Uterus (tissue), 4 donors: ENCODE measurements around the gene GPR161. TPM values are rescaled to one million over a fixed set of nuclear protein-coding genes. Genes with fewer than 3 reads are reported as not detected.

Experiments
- DNase-seq, 2 donors: peaks; one replicate each; pipeline ENCODE4 v3.0.0-alpha.2; 2019 to 2020
- H3K27ac ChIP-seq, 2 donors: fragments of 200-600 bp; sonication (generic); 1 replicate in 1 of 2; 2 replicates in 1 of 2; pipeline ENCODE4 v1.5.1; 2016 to 2018
- H3K27me3 ChIP-seq, 2 donors: fragments of 200-600 bp; sonication (generic); one replicate each; pipeline ENCODE4 v1.5.1; 2018 to 2019; ENCODE audit warnings: control low read depth in 1 of 2
- H3K36me3 ChIP-seq, 2 donors: fragments of 200-600 bp; sonication (generic); one replicate each; pipeline ENCODE4 v1.5.1; 2019; ENCODE audit warnings: control low read depth in 1 of 2
- H3K4me1 ChIP-seq, 2 donors: fragments of 200-600 bp; sonication (generic); one replicate each; pipeline ENCODE4 v1.5.1; 2018 to 2019; ENCODE audit warnings: control low read depth in 1 of 2
- H3K4me3 ChIP-seq, 2 donors: fragments of 200-600 bp; sonication (generic); 1 replicate in 1 of 2; 2 replicates in 1 of 2; pipeline ENCODE4 v1.5.1; 2018 to 2019; ENCODE audit warnings: mild to moderate bottlenecking in 1 of 2
- H3K9me3 ChIP-seq, 2 donors: fragments of 200-600 bp; sonication (generic); one replicate each; pipeline ENCODE4 v1.5.1; 2019; ENCODE audit warnings: control low read depth in 1 of 2
- POLR2A ChIP-seq, 2 donors: fragments of 450-650 bp; IDR thresholded peaks; one replicate each; pipeline ENCODE4 v1.6.1; 2016; ENCODE audit warnings: antibody characterized with exemption in 2 of 2, mild to moderate bottlenecking in 1 of 2, moderate library complexity in 1 of 2
- intact Hi-C: fragments of 100-400 bp; cut with DNase I; formaldehyde crosslinking; loops from one replicate; pipeline ENCODE4 v1.15.1; 2023; ENCODE audit warnings: low total_unique reads
- total RNA-seq, 4 donors: library from RNA; depleted of rRNA in 3 of 4; stranded (reverse); fragments of >200 nt in 3 of 4; gene quantifications; one replicate each; pipeline versions ENCODE4 v1.1.0 to v1.2.4, GENCODE V29; 2014 to 2023
- TF ChIP-seq, protein P1 (sequence below), 4 experiments: fragments of 200-600 bp in 2 of 4; fragments of 450-650 bp in 2 of 4; sonication (generic) in 2 of 4; IDR thresholded peaks; one replicate each; pipeline ENCODE4 v1.5.1; 2016 to 2019; ENCODE audit warnings: antibody characterized with exemption in 4 of 4, mild to moderate bottlenecking in 2 of 4, moderate library complexity in 1 of 4
- donor health status: DM: yes; HTN: yes; CAD: no.

Gene GPR161
- total RNA-seq, 4 donors from 2014 or later: 9.7 to 45.5 (median 37.6) TPM

DNA sequence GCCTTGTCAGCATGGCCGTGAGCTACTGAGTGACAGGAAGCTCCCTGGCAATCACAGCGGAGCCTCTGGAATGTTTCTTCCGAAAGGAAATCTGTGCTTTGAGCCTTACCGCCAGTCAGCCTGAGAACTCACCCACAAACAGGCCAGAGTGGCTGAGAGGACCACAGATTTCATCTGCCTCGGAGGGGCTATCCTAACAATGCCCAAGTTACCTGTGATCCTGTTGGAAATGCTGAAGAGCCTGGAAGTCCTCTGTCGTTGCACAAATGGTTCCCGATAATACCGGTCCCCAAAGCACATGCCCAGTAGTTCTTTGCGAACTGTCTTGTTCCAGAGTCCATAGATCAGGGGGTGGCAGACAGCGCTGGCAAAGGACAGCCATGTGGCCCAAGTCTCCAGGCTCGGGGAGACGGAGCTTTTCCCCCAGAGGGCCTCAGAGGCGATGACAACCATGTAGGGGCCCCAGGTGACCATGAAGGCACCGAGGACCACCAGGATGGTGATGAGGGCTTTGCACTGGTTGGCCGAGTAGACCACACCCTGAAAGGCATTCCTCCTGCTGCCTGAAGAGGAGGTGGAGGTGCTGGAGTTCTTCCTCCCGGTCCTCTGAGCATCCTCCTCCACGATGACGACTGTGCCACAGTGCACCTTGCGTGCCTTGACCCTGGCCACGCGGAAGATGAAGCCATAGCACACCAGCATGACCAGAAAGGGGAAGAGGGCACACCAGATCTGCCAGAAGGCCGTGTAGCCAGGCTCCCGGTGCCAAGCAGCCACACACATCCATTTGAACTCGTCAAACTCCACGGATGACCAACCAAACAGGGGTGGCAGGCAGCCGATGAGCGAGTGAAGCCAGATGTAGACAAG, 40.2 kb downstream of the GPR161 start:
- H3K4me3 ChIP-seq: no peak overlapping the region
- H3K4me1 ChIP-seq: peaks cover 9 to 12% of the 10 kb centered on the region in 2 donors
- H3K27me3 ChIP-seq: no peaks in the 10 kb centered on the region
- no peak for DNase-seq
- intact Hi-C loops: no loop called here
- no peaks in the 10 kb centered on the region for H3K36me3 ChIP-seq
- TF ChIP-seq POLR2A (IDR thresholded peaks at IDR 0.05): no peak
- TF ChIP-seq, protein P1, sequence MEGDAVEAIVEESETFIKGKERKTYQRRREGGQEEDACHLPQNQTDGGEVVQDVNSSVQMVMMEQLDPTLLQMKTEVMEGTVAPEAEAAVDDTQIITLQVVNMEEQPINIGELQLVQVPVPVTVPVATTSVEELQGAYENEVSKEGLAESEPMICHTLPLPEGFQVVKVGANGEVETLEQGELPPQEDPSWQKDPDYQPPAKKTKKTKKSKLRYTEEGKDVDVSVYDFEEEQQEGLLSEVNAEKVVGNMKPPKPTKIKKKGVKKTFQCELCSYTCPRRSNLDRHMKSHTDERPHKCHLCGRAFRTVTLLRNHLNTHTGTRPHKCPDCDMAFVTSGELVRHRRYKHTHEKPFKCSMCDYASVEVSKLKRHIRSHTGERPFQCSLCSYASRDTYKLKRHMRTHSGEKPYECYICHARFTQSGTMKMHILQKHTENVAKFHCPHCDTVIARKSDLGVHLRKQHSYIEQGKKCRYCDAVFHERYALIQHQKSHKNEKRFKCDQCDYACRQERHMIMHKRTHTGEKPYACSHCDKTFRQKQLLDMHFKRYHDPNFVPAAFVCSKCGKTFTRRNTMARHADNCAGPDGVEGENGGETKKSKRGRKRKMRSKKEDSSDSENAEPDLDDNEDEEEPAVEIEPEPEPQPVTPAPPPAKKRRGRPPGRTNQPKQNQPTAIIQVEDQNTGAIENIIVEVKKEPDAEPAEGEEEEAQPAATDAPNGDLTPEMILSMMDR (IDR thresholded peaks at IDR 0.05): no peak
- H3K9me3 ChIP-seq: no peaks in the 10 kb centered on the region
- H3K27ac ChIP-seq: peak overlapping the region in 1 of 2 donors; percentile 42

DNA sequence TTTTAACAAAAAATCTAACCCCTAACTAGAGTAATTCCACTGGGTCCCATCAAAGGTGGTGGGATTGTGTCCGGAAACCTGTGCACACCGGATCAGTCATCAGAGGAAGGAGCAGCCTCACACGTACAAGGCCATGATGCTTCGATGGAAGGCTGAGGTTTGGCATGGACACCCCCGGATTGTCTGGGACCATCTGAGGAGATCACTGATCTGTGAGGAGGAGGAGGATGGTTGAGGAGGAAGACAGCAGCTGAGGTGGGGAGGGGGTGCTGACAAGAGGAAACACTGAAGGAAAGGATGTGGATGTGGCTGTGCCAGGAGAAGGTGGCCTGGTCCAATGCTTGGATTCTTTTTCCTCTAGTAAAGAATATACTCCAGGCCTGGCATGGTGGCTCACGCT, 41.3 kb downstream of the GPR161 start:
- no peaks in the 10 kb centered on the region for H3K36me3 ChIP-seq
- TF ChIP-seq POLR2A (IDR thresholded peaks at IDR 0.05): no peak
- TF ChIP-seq, protein P1 (IDR thresholded peaks at IDR 0.05): no peak

DNA sequence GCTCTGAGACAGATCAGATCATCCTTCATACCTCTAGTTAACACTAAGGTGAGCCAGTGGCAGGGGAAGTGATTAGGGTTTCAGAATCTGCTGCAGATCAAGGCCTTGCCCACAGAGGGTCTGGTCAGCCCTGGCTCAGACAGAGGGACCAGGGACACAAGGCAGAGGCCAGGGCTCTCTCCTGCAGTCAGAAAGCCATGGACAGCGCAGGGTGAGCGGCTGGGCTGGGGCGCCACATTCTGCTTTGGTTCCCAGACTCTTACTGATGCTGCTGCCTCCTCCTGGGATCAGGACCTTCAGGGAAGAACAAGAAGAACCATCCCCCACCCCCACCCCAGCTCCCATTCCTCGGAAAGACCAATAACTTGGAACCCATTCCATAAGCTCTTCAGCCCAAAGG, 43.1 kb downstream of the GPR161 start:
- Histone ChIP-seq H3K36me3 (no peaks in the 10 kb centered on the region), H3K9me3 (no peaks in the 10 kb centered on the region), H3K27ac (peak overlapping the region; percentile 82 to 89), H3K4me3 (no peak overlapping the region), H3K4me1 (peaks cover 8 to 9% of the 10 kb centered on the region in 2 donors), H3K27me3 (no peaks in the 10 kb centered on the region)
- TF ChIP-seq, protein P1 (IDR thresholded peaks at IDR 0.05): no peak
- no peak for TF ChIP-seq POLR2A (IDR thresholded peaks at IDR 0.05)
- intact Hi-C loops: no loop called here
- no peak for DNase-seq

More for the DNA sequence above, 41.3 kb downstream of the GPR161 start:
- Histone ChIP-seq H3K27ac (peak overlapping the region; percentile 10 to 42), H3K9me3 (no peaks in the 10 kb centered on the region), H3K4me3 (no peak overlapping the region), H3K4me1 (peaks cover 9 to 12% of the 10 kb centered on the region in 2 donors), H3K27me3 (no peaks in the 10 kb centered on the region)
- DNase-seq: no peak
- intact Hi-C loops: no loop called here

DNA sequence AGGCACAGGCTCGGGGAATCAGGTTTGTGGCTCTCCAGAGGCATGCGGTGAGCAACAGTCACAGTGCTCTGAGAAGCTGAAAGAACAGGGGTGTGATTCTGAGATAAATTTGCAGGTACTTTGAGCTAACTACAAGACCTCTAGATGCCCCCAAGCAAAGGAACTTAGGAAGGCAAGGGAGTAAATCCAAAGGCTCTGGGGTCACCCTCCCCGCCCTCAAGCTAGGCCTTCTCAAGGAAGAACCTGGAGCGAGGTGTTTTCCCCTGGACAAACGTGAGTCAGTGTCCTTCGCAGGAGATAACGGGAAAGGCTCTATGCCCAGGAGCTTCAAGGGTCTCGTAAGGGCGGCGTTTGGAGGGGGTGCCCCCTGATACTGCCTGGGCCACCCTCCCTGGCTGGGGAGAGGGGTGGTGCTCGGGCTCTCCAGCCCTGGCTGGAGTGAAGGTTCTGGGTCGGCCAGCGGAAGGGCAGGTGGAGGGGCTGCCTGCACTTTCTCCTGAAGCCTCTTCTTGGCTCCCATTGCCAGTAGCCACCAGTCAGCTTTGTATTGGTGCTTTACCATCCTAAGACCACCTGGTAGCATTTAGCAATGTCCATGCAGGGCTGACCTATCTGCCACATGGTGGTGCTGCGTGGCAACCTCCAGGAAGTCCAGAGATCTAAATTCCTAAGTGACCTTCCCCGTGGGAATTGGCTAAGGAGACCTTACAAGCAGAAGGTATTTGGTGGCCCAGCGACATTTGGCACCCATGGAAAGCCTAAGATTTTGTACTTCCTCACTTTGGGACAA, 44.0 kb downstream of the GPR161 start:
- no peaks in the 10 kb centered on the region for H3K36me3 ChIP-seq
- no peaks in the 10 kb centered on the region for H3K9me3 ChIP-seq
- H3K27ac ChIP-seq: peak overlapping the region; percentile 82 to 89
- intact Hi-C loops: no loop called here
- TF ChIP-seq, protein P1 (IDR thresholded peaks at IDR 0.05): peak in 2 of 4 experiments; percentile 11 to 31
- no peak for TF ChIP-seq POLR2A (IDR thresholded peaks at IDR 0.05)
- no peak overlapping the region for H3K4me3 ChIP-seq
- H3K4me1 ChIP-seq: peaks cover 8 to 9% of the 10 kb centered on the region in 2 donors
- DNase-seq: no peak
- H3K27me3 ChIP-seq: no peaks in the 10 kb centered on the region
